ENCODE results near the gene BTBD9.

BTBD9 gene

GRCh38 chr6:38639498-38640215 is at the start of gene BTBD9:
BTBD9 (minus strand) TSS chr6:38639929.
- peak; percentile 49 for DNase-seq

GRCh38 chr6:38688579-38689087 is 48.9 kb upstream of the BTBD9 start:
- no peak for DNase-seq

- DNase-seq, result no peak
Observed at GRCh38 chr6:38687549-38687948, 47.8 kb upstream of the BTBD9 start.

GRCh38 chr6:38687043-38687353 is 47.3 kb upstream of the BTBD9 start:
- no peak for DNase-seq

- no peak for DNase-seq
Observed at GRCh38 chr6:38686270-38687042, 46.7 kb upstream of the BTBD9 start.

GRCh38 chr6:38684904-38685303 is 45.2 kb upstream of the BTBD9 start:
- no peak for DNase-seq

- DNase-seq, result no peak
Observed at GRCh38 chr6:38684237-38684636, 44.5 kb upstream of the BTBD9 start.

- DNase-seq, result no peak
Observed at GRCh38 chr6:38681850-38682249, 42.1 kb upstream of the BTBD9 start.

- no peak for DNase-seq
Observed at GRCh38 chr6:38679668-38680067, 39.9 kb upstream of the BTBD9 start.

GRCh38 chr6:38678178-38678760 is 38.5 kb upstream of the BTBD9 start:
- DNase-seq, result no peak

- DNase-seq, result no peak
Observed at GRCh38 chr6:38676974-38677544, 37.3 kb upstream of the BTBD9 start.

- DNase-seq, result no peak
Observed at GRCh38 chr6:38676236-38676973, 36.7 kb upstream of the BTBD9 start.

GRCh38 chr6:38673397-38674165 is 33.9 kb upstream of the BTBD9 start:
- DNase-seq, result no peak

GRCh38 chr6:38671885-38672467 is 32.2 kb upstream of the BTBD9 start:
- DNase-seq, result no peak

- DNase-seq, result no peak
Observed at GRCh38 chr6:38658418-38659167, 18.9 kb upstream of the BTBD9 start.

- no peak for DNase-seq
Observed at GRCh38 chr6:38656896-38657295, 17.2 kb upstream of the BTBD9 start.

GRCh38 chr6:38654263-38654662 is 14.5 kb upstream of the BTBD9 start:
- DNase-seq, result no peak

GRCh38 chr6:38651121-38651784 is 11.5 kb upstream of the BTBD9 start:
- DNase-seq, result no peak

- DNase-seq, result no peak
Observed at GRCh38 chr6:38650207-38650752, 10.6 kb upstream of the BTBD9 start.

GRCh38 chr6:38649744-38650143 is 10.0 kb upstream of the BTBD9 start:
- DNase-seq, result no peak
